GM18519 (cell line): ENCODE data around the gene CYYR1.

ENCODE experiments used
- ATAC-seq: cut with Tn5 transposase; IDR thresholded peaks from one replicate; pipeline ENCODE4 v1.9.1; 2021; ENCODE audit warnings: mild to moderate bottlenecking, moderate library complexity; ENCODE audit not compliant: unreplicated experiment, low FRiP score

Gene CYYR1

GRCh38 chr21:26572702-26573381 lies at the start of gene CYYR1:
Gene CYYR1 (minus strand): TSS chr21:26573286. CDS start chr21:26572940, 346 bp downstream.
- ATAC-seq, result no peak

DNA sequence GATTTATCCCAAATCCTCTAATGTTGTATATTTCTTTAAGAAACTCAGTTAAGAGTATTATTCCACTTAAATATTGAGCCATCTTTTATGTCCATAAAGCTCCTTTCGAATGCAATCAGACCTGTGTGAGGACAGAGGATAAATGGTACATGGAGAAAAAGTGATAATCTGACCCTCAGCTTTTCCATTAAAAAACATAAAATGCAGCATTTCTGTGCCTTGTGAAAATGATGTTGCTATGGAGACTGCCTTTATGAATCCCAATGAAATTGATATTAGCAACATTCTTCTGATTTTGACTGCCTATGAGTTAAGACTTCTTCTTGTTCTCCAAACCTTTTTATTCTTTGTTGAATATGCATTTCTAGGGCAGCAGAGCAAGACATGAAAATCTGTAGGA lies 44.1 kb upstream of the CYYR1 start:
- ATAC-seq, result no peak

- no peak for ATAC-seq
Observed at GRCh38 chr21:26614251-26614650, 41.2 kb upstream of the CYYR1 start.

DNA sequence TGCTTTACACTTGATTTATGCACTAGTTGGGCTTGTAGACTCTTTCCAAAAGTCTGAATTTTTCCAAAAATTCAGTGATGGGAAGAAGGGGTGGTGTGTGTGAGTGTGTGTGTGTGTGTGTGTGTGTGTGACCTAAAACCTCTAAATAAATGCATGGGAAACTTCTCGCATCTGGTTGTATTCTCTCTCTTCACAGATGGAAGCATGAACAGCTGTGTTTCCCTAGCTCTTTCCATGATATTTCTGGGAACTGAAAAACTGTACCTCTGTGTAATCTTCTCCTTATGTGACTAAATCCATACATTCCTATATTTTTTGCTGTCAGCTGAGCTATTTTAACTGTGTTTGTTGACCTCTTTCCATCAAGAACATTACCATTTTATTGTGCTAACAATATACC lies 26.2 kb upstream of the CYYR1 start:
- no peak for ATAC-seq

DNA sequence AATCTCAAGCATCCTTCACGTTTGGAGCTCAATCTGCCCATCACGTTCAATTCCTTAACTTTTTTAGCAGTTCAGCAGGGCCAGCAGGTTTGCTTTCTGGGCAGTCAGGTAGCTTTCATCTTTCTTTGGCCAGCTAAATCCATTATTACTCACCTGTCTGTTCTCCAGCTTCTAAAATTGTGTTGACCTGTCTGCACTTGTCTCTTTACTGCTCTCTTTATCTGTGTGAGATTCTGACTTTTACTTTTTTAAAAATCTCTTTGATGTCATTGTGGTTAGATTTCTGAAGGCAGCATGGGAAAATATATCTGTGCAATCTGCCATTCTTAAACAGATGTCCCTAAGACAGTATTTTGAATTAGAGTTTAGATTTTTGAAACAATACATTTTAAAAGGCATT lies 24.9 kb upstream of the CYYR1 start:
- no peak for ATAC-seq

DNA sequence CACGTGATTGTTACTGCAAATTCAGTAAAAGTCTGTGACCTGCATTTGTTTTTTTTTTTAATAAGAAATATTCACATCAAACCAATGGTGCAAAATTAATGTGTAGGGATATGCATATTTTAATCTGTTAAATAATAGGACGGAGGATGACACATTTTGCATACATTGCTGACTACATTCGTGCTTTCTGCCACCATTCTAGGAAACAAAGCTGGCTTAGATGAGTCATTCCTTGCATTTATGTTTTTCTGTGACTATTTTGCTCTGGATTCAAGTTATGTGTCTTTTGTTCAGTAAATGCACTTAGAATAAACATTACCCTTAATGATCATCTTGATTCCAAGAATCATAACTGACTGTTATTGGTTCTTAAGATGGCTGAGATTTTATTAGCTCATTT lies 23.9 kb upstream of the CYYR1 start:
- no peak for ATAC-seq

GRCh38 chr21:26595971-26596370 lies 22.9 kb upstream of the CYYR1 start:
- no peak for ATAC-seq

- ATAC-seq, result no peak
Observed at GRCh38 chr21:26593800-26594199, 20.7 kb upstream of the CYYR1 start.

DNA sequence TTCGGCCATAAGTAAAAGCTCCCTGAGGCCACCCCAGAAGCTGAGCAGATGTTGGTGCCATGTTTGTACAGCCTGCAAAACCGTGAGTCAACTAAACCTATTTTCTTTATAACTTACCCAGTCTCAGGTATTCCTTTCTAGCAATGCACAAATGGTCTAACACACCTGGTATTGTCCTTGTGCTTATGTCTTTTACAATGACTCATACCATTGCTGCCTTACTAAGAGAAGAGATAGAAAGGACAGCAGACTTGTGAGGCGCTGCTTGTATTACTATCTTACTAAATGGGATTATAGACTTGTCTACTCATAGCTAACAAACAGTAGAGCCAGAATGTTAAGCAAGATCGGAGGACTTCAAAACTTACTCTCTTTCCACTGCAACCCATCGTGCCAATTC lies 18.5 kb upstream of the CYYR1 start:
- ATAC-seq, result no peak

DNA sequence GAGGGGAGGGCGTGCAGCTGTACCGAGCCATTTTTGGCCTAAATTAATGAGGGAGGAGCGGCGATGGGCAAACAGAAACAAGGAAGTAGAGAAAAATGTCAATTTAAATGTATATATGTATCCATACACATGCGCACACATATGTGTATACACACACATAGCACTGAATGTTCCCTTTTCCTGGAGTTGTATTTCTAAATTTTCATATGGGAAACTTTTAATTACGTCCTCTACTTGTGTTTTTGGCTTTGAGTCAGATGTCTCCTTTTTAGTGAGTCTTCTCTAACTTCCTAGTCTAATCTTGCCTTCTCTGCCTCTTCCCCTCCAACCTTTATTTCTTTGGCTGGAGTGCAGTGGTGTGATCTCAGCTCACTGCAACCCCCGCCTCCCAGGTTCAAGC lies 15.4 kb upstream of the CYYR1 start:
- ATAC-seq, result no peak

DNA sequence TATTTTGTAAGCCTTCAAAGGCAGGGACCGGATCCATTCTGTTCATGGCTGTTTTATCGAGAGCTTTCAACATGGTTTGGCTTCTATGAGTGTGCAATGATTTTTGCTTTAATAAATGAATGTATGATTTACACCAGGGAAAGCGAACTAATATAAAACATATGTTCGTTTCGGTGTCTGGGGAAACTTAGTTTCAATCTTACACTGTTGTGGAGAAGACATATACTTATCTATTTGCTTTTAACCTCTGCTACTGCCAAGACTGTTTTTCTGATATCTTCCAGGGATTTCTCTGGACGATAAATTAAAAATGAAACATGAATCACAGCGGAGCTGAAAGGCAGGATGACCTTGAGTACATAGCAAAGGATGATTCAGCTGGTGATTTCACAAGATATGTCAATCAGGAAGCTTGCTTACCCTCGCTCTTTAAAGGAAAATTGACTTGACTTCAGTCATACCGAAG lies 14.7 kb upstream of the CYYR1 start:
- ATAC-seq, result no peak

DNA sequence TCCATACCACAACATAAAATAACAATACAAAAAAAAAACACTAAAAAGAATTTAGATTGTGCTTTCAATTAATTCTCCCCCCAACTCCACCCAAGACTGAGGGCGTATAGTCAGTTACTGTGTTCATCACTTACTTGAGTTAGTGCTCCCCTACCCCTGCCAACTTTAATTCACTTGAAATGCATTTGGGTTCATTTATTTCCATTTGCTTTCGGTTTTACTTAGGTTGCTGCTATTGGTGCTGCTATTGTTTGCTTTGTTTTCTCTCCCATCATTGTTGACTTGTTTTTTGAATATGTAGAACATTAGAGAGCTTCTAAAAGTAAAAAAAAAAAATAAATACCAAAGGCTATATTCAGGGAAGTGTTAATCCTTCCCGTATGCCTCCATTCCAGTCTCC lies 10.7 kb upstream of the CYYR1 start:
- ATAC-seq, result no peak

GRCh38 chr21:26581818-26582217 lies 8.7 kb upstream of the CYYR1 start:
- no peak for ATAC-seq

- ATAC-seq, result no peak
Observed at GRCh38 chr21:26572076-26572701, 897 bp downstream of the CYYR1 start.

- ATAC-seq, result no peak
Observed at GRCh38 chr21:26570203-26570602, 2.9 kb downstream of the CYYR1 start.

DNA sequence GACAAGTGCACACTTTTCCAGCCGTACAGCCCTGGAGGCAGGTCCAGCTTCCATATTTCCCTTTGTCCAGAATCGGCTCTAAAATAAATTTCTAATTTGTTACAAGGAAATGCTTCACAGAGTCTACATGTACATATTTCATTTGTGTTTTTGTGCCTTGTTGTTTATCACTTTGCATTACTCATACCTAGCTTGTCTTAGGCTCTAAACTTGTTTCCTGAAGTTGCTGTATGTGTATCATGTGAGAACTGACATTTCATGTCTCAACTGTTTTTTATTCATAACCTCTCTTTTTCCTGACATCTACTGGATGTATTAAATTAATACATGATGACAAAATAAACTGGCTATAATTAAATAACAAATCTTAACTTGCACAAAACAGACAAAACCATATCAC lies 7.5 kb downstream of the CYYR1 start:
- ATAC-seq, result no peak

DNA sequence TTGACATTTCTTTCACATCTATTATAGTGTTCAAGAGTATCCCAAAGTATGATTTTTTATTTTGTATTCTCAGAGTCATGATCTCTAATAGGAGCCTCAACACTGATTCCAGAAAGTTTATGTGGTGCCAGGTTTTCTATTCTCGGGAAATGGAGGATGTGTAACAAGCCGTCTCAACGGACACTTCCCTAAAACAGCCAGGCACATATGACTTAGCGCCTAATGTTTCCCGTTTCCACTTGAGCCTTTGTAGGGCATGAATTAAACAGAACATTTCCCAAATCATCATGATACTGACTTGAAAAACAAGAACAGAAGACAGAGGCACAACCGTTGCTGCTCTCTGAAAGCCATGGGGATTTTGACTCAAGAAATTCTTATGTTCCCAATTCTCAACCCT lies 8.0 kb downstream of the CYYR1 start:
- no peak for ATAC-seq

DNA sequence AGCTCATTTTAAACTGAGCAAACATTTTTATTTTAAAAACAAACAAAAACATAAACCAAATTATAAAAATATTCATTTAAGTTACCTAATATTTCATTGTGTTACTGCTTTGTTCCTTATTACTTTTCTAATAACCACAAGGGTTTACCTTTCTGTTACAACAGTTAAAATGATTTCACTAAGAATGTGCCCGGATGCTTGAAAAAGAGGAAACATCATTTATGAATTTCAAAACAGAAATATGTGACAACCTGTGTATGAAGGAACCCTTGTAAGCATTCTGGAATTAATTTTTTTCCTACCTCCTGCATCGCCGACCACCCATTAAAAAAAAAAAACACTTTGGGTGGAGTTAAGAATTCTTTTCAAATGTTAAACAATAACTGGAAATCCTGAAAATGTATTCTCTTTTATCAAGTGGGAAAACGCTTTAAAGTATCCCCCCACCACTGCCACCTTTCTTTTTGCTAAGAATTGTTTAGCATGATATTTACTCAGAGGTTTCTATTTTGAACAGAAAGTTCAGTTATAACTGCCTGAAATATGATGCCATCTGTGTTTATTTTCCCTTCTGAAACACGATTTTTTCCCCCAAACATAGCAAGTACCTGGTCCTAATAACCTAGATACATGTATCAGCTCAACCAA lies 9.1 kb downstream of the CYYR1 start:
- no peak for ATAC-seq

DNA sequence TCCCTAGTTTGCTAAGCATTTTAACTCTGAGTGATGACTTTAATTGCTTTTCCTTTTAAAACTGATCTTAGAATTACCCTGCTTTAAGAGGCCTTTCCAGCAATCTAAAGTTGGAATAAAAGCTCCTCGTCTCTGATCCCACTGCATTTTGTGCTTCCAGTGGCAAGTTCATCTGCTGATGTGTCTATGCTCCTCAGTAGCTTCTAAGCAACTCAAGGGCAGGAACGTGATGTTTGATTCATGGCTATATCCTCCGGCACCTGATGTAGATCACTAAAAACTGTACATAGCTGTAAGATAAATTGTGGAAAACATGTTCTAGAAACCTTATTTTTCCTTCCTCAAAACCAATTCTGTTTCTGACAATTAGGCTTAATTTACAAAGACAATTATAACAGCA lies 12.5 kb downstream of the CYYR1 start:
- ATAC-seq, result no peak

DNA sequence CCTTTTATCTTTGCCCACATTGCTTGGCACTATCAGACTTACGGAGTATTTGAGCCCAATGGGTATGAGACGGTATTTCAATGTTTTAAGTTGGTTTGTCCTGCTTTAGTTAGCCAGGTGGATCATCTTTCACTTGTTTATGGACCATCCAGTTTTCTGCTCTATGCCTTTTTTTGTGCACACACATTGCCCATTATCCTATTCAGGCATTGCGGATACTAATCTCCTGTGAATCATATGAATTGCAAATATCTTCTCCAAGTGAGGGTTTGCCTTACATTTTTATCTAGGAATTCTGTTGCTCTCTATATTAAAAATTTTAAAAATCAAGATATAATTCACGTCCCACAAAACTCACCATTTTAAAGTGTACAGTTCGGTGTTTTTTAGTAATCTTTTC lies 14.0 kb downstream of the CYYR1 start:
- ATAC-seq, result no peak

DNA sequence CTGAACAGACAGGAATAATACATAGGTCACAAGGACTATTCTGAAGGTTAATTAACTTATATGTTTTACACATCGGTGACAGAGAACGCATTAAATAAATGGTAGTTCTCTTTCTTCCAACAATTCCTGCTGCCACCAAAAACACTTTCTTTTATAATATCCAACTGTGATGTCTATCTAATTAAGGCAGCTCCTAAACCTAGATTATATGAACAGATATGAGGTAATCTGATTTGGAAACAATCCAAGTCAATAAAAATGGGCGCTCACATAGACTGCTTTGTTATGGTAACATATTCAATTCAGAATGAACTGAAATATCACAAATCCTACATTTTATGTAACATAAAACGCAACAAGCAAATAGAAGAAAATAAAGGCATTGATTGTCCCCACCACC lies 16.0 kb downstream of the CYYR1 start:
- no peak for ATAC-seq
